ENCODE results near the gene TNFRSF25. TPM values are rescaled to one million over a fixed set of nuclear protein-coding genes. Genes with fewer than 3 reads are reported as not detected.

TNFRSF25 gene
- total RNA-seq, 4 donors from 2014 or later, result 53.7 to 168 (median 75.7) TPM

- intact Hi-C loops (cut with DNase I; ENCODE audit: low total_unique reads), result no loop called here
- no peak for DNase-seq (ENCODE audit: low spot score in 2 of 2)
- 77 to 88% methylated on average over 17 to 18 of the region's 18 CpGs for WGBS, 2 donors
- TF ChIP-seq POLR2A (IDR thresholded peaks at IDR 0.05), result no peak
- TF ChIP-seq, protein P1, sequence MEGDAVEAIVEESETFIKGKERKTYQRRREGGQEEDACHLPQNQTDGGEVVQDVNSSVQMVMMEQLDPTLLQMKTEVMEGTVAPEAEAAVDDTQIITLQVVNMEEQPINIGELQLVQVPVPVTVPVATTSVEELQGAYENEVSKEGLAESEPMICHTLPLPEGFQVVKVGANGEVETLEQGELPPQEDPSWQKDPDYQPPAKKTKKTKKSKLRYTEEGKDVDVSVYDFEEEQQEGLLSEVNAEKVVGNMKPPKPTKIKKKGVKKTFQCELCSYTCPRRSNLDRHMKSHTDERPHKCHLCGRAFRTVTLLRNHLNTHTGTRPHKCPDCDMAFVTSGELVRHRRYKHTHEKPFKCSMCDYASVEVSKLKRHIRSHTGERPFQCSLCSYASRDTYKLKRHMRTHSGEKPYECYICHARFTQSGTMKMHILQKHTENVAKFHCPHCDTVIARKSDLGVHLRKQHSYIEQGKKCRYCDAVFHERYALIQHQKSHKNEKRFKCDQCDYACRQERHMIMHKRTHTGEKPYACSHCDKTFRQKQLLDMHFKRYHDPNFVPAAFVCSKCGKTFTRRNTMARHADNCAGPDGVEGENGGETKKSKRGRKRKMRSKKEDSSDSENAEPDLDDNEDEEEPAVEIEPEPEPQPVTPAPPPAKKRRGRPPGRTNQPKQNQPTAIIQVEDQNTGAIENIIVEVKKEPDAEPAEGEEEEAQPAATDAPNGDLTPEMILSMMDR (IDR thresholded peaks at IDR 0.05), result no peak
- no peak overlapping the region for H3K4me3 ChIP-seq (ENCODE audit: low read depth, poor library complexity, severe bottlenecking)
Observed at GRCh38 chr1:6508154-6508815, 42.3 kb upstream of the TNFRSF25 start.

DNA sequence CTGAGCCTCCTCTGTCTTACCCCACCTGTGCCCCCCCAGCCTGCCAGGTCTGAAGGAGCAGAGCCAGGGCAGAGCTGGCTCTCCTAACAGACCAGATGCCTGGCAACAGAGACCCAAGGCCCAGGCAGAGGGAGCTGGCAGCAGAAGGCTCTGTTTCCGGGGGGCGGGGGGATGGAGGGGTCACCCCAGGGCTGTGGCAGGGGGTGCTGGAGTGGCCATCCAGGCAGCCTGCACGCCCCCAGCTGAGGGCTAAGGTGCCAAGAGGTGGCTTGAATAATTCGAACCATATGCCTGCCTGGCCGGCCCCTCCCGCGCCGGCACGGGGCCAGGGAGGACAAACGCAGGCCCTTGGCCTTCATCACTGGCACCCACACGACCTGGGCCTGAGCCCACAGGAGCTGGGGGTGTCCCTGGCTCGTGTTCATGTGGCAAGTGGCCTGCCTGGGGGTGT is 41.5 kb upstream of the TNFRSF25 start:
- WGBS, 2 donors, result 40 to 41% methylated on average over 1 to 12 of the region's 12 CpGs
- DNase-seq (ENCODE audit: low spot score in 2 of 2), result no peak
- TF ChIP-seq, protein P1 (IDR thresholded peaks at IDR 0.05), result no peak
- no peak for TF ChIP-seq POLR2A (IDR thresholded peaks at IDR 0.05)
- intact Hi-C loops (cut with DNase I; ENCODE audit: low total_unique reads), result no loop called here
- no peak overlapping the region for H3K4me3 ChIP-seq (ENCODE audit: low read depth, poor library complexity, severe bottlenecking)

DNA sequence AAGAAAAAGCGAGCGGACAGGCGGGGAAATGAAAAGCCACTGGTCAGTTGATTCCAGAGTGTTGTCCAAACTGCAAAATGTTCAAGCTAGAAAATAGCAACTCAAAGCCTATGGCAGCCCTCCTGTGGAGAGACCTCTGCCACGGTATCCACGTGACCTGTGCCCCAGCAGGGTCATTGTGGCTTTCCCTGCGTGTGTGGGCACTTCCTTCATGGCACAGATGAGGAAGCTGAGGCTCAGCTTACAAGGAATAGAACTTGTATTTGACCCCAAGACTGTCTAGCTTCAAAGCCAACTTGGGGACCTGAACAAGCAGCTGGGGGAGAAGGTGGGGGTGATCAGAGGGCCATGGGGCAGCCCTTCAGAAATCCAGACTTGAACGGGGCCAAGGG is 41.1 kb upstream of the TNFRSF25 start:
- 84 to 86% methylated on average over 7 of the region's 7 CpGs for WGBS, 2 donors

GRCh38 chr1:6506210-6507036 is 40.5 kb upstream of the TNFRSF25 start:
- no peak for DNase-seq (ENCODE audit: low spot score in 2 of 2)
- intact Hi-C loops (cut with DNase I; ENCODE audit: low total_unique reads), result no loop called here
- 84% methylated on average over 28 to 31 of the region's 31 CpGs for WGBS, 2 donors
- H3K4me3 ChIP-seq (ENCODE audit: low read depth, poor library complexity, severe bottlenecking), result no peak overlapping the region
- TF ChIP-seq, protein P1 (IDR thresholded peaks at IDR 0.05), result no peak
- no peak for TF ChIP-seq POLR2A (IDR thresholded peaks at IDR 0.05)

More for the DNA sequence above, 41.1 kb upstream of the TNFRSF25 start:
- no peak overlapping the region for H3K4me3 ChIP-seq (ENCODE audit: low read depth, poor library complexity, severe bottlenecking)
- intact Hi-C loops (cut with DNase I; ENCODE audit: low total_unique reads), result no loop called here
- TF ChIP-seq POLR2A (IDR thresholded peaks at IDR 0.05), result no peak
- TF ChIP-seq, protein P1 (IDR thresholded peaks at IDR 0.05), result no peak
- DNase-seq (ENCODE audit: low spot score in 2 of 2), result no peak

GRCh38 chr1:6505367-6506209 is 39.6 kb upstream of the TNFRSF25 start:
- no peak overlapping the region for H3K4me3 ChIP-seq (ENCODE audit: low read depth, poor library complexity, severe bottlenecking)
- intact Hi-C loops (cut with DNase I; ENCODE audit: low total_unique reads), result no loop called here
- WGBS, 2 donors, result 89 to 94% methylated on average over 27 to 29 of the region's 31 CpGs
- TF ChIP-seq, protein P1 (IDR thresholded peaks at IDR 0.05), result no peak
- no peak for TF ChIP-seq POLR2A (IDR thresholded peaks at IDR 0.05)
- no peak for DNase-seq (ENCODE audit: low spot score in 2 of 2)
